Gastroesophageal sphincter (tissue), 4 donors: ENCODE results near the gene GRK5. TPM values are rescaled to one million over a fixed set of nuclear protein-coding genes. Genes with fewer than 3 reads are reported as not detected.

Experiments
- ATAC-seq: fragments of 150-250 bp; one replicate; pipeline ENCODE4 v1.9.1; 2016; ENCODE audit warnings: mild to moderate bottlenecking, moderate library complexity
- H3K27ac ChIP-seq, 4 donors: fragments of 200-600 bp; sonication (generic) in 3 of 4; 1 replicate in 3 of 4; 2 replicates in 1 of 4; pipeline ENCODE4 v1.5.1; 2016 to 2019
- H3K27me3 ChIP-seq: fragments of 200-600 bp; sonication (generic); one replicate; pipeline ENCODE4 v1.5.1; 2019
- H3K36me3 ChIP-seq, 2 donors: fragments of 200-600 bp; sonication (generic); one replicate each; pipeline ENCODE4 v1.5.1; 2019; ENCODE audit warnings: control low read depth in 1 of 2
- H3K4me1 ChIP-seq, 3 donors: fragments of 200-600 bp; sonication (generic); 1 replicate in 2 of 3; 2 replicates in 1 of 3; pipeline ENCODE4 v1.5.1; 2016 to 2019; ENCODE audit warnings: control low read depth in 2 of 3
- H3K4me3 ChIP-seq, 2 donors: fragments of 200-600 bp; sonication (generic); one replicate each; pipeline ENCODE4 v1.5.1; 2019; ENCODE audit warnings: mild to moderate bottlenecking in 1 of 2, moderate library complexity in 1 of 2
- H3K9me3 ChIP-seq, 3 donors: fragments of 200-600 bp; sonication (generic); one replicate each; pipeline ENCODE4 v1.5.1; 2017 to 2019; ENCODE audit warnings: control low read depth in 2 of 3
- CTCF ChIP-seq, 4 experiments: fragments of 200-600 bp in 2 of 4; fragments of 450-650 bp in 2 of 4; sonication (generic) in 1 of 4; IDR thresholded peaks; one replicate each; pipeline ENCODE4 v1.5.1; 2017 to 2019; ENCODE audit warnings: antibody characterized with exemption in 4 of 4, mild to moderate bottlenecking in 2 of 4, moderate library complexity in 2 of 4
- EP300 ChIP-seq: sonication (generic); formaldehyde crosslinking; IDR thresholded peaks from one replicate; pipeline ENCODE4 v1.6.1; 2017; ENCODE audit warnings: antibody characterized with exemption, mild to moderate bottlenecking
- POLR2A ChIP-seq, 2 donors: fragments of 450-650 bp; IDR thresholded peaks; one replicate each; pipeline ENCODE4 v1.6.1; 2017; ENCODE audit warnings: antibody characterized with exemption in 2 of 2, mild to moderate bottlenecking in 2 of 2, moderate library complexity in 1 of 2
- POLR2AphosphoS5 ChIP-seq: sonication (generic); formaldehyde crosslinking; IDR thresholded peaks from one replicate; pipeline ENCODE4 v1.6.1; 2017; ENCODE audit warnings: antibody characterized with exemption
- WGBS, 2 donors: methylation state at CpG; one replicate each; pipeline ENCODE4 v1.1.5; 2018; ENCODE audit warnings: low coverage in 1 of 2; 5-methylcytosine and 5-hydroxymethylcytosine counted together
- total RNA-seq, 4 donors: library from RNA; depleted of rRNA; stranded (reverse); fragments of >200 nt; gene quantifications; one replicate each; pipeline ENCODE4 v1.1.0, GENCODE V29; 2016

The GRK5 gene
- total RNA-seq, 4 donors from 2014 or later, result 28.8 to 71.6 (median 47.7) TPM

- H3K4me3 ChIP-seq, result peak overlapping the region; percentile 45 to 74
- H3K9me3 ChIP-seq, result no peaks in the 10 kb centered on the region
- peak overlapping the region; percentile 74 to 94 (median 88) for H3K27ac ChIP-seq
- H3K36me3 ChIP-seq, result peaks cover 0 to 49% of the 10 kb centered on the region in 2 donors
- ATAC-seq, result no peak
- 72 to 100% methylated on average over 2 to 3 of the region's 7 CpGs for WGBS, 2 donors
- peaks cover 0 to 36% (median 10%) of the 10 kb centered on the region in 3 donors for H3K4me1 ChIP-seq
- H3K27me3 ChIP-seq, result no peaks in the 10 kb centered on the region
- TF ChIP-seq CTCF (IDR thresholded peaks at IDR 0.05), result no peak
- TF ChIP-seq EP300, result no peak
- no peak for TF ChIP-seq POLR2A (IDR thresholded peaks at IDR 0.05)
- TF ChIP-seq POLR2AphosphoS5, result no peak
These were observed 41.3 kb upstream of the GRK5 start for GRCh38 chr10:119166118-119166500.

GRCh38 chr10:119166564-119166963 is 40.8 kb upstream of the GRK5 start:
- no peak for ATAC-seq
- 66 to 96% methylated on average over 5 to 8 of the region's 8 CpGs for WGBS, 2 donors
- Histone ChIP-seq H3K4me1 (peaks cover 0 to 33% (median 10%) of the 10 kb centered on the region in 3 donors), H3K36me3 (peaks cover 0 to 49% of the 10 kb centered on the region in 2 donors), H3K9me3 (no peaks in the 10 kb centered on the region), H3K27me3 (no peaks in the 10 kb centered on the region), H3K27ac (peak overlapping the region; percentile 74 to 94 (median 88)), H3K4me3 (no peak overlapping the region)
- TF ChIP-seq POLR2AphosphoS5, result no peak
- TF ChIP-seq POLR2A (IDR thresholded peaks at IDR 0.05), result no peak
- TF ChIP-seq CTCF (IDR thresholded peaks at IDR 0.05), result no peak

- TF ChIP-seq POLR2AphosphoS5 (no peak), POLR2A (IDR thresholded peaks at IDR 0.05) (no peak), CTCF (IDR thresholded peaks at IDR 0.05) (no peak), EP300 (no peak)
- no peak for ATAC-seq
- 76% methylated on average over 7 to 8 of the region's 8 CpGs for WGBS, 2 donors
- Histone ChIP-seq H3K36me3 (peaks cover 0 to 54% of the 10 kb centered on the region in 2 donors), H3K27me3 (no peaks in the 10 kb centered on the region), H3K9me3 (no peaks in the 10 kb centered on the region), H3K27ac (peak overlapping the region in 3 of 4 donors; percentile 87 to 94 (median 90)), H3K4me3 (no peak overlapping the region), H3K4me1 (peaks cover 0 to 29% (median 10%) of the 10 kb centered on the region in 3 donors)
These were observed 40.3 kb upstream of the GRK5 start for GRCh38 chr10:119167041-119167440.

- no peak overlapping the region for H3K4me3 ChIP-seq
- no peak overlapping the region for H3K27ac ChIP-seq
- no peaks in the 10 kb centered on the region for H3K9me3 ChIP-seq
- TF ChIP-seq CTCF (IDR thresholded peaks at IDR 0.05), result no peak
- no peak for TF ChIP-seq POLR2AphosphoS5
- TF ChIP-seq POLR2A (IDR thresholded peaks at IDR 0.05), result no peak
- no peak for TF ChIP-seq EP300
- peaks cover 0 to 80% of the 10 kb centered on the region in 2 donors for H3K36me3 ChIP-seq
- 64 to 69% methylated on average over 2 of the region's 2 CpGs for WGBS, 2 donors
- ATAC-seq, result no peak
- H3K4me1 ChIP-seq, result peaks cover 0 to 46% (median 6%) of the 10 kb centered on the region in 3 donors
- no peaks in the 10 kb centered on the region for H3K27me3 ChIP-seq
These were observed 33.3 kb upstream of the GRK5 start for GRCh38 chr10:119174109-119174508.

GRCh38 chr10:119176166-119176565 is 31.2 kb upstream of the GRK5 start:
- WGBS, 2 donors, result 79 to 90% methylated on average over 4 to 6 of the region's 6 CpGs
- ATAC-seq, result no peak
- Histone ChIP-seq H3K27ac (peak overlapping the region in 3 of 4 donors; percentile 53 to 94 (median 58)), H3K36me3 (peaks cover 0 to 60% of the 10 kb centered on the region in 2 donors), H3K4me1 (peaks cover 0 to 51% (median 6%) of the 10 kb centered on the region in 3 donors), H3K27me3 (no peaks in the 10 kb centered on the region), H3K9me3 (no peaks in the 10 kb centered on the region), H3K4me3 (no peak overlapping the region)
- TF ChIP-seq CTCF (IDR thresholded peaks at IDR 0.05) (no peak), POLR2A (IDR thresholded peaks at IDR 0.05) (no peak), POLR2AphosphoS5 (no peak), EP300 (no peak)
